HL-60 (cell line): ENCODE results near the gene COL25A1.

ENCODE experiments used
- DNase-seq, 2 experiments: peaks; one replicate each; pipeline ENCODE4 v3.0.0-alpha.2; 2010 to 2020; ENCODE audit warnings: low read depth in 1 of 2, low spot score in 1 of 2
- H3K27ac ChIP-seq: fragments of 250-450 bp; sonication (Bioruptor Pico); replicated peaks from 2 replicates; pipeline ENCODE4 v1.5.1; 2020; ENCODE audit warnings: mild to moderate bottlenecking, moderate library complexity
- H3K27me3 ChIP-seq: fragments of 250-450 bp; sonication (Bioruptor Pico); 2 replicates; pipeline ENCODE4 v1.5.1; 2021; ENCODE audit warnings: mild to moderate bottlenecking, moderate library complexity; ENCODE audit not compliant: insufficient read depth, poor library complexity, severe bottlenecking
- H3K4me3 ChIP-seq: replicated peaks from 2 replicates; pipeline ENCODE4 v1.5.1; 2011; ENCODE audit warnings: mild to moderate bottlenecking, control low read depth, low read length; ENCODE audit not compliant: insufficient read depth
- GABPA ChIP-seq: IDR thresholded peaks from 2 replicates; pipeline ENCODE4 v1.6.1; 2012; ENCODE audit warnings: low read depth
- POLR2AphosphoS5 ChIP-seq: IDR thresholded peaks from 2 replicates; pipeline ENCODE4 v1.6.1; 2012; ENCODE audit warnings: low read depth
- SPI1 ChIP-seq: IDR thresholded peaks from 2 replicates; pipeline ENCODE4 v1.6.1; 2012; ENCODE audit warnings: low read depth, mild to moderate bottlenecking, borderline replicate concordance
- TF ChIP-seq, protein P1 (sequence below): IDR thresholded peaks from 2 replicates; pipeline ENCODE4 v1.6.1; 2012; ENCODE audit warnings: low read depth; ENCODE audit not compliant: insufficient replicate concordance
- TF ChIP-seq, protein P2 (sequence below): IDR thresholded peaks from one replicate; pipeline ENCODE4 v1.5.1; 2011; ENCODE audit warnings: low read length, control low read depth, inconsistent platforms; ENCODE audit not compliant: insufficient read depth

Gene COL25A1

DNA sequence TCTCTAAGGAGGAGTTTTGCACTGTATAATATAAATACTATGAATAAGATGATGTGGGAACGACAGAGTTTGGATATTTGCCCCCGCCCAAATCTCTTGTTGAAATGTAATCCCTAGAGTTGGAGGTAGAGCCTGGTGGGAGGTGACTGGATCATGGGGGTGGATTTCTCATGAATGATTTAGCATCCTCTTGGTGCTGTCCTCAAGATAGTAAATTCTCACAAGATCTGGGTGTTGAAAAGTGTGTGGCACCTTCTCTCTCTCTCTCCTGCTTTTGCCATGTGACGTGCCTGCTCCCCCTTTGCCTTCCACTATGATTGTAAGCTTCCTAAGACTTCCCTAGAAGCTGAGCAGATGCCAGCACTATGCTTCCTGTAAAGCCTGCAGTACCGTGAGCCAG, 298.0 kb downstream of the COL25A1 start:
- TF ChIP-seq SPI1 = no peak
- no peak for TF ChIP-seq GABPA
- TF ChIP-seq, protein P1, sequence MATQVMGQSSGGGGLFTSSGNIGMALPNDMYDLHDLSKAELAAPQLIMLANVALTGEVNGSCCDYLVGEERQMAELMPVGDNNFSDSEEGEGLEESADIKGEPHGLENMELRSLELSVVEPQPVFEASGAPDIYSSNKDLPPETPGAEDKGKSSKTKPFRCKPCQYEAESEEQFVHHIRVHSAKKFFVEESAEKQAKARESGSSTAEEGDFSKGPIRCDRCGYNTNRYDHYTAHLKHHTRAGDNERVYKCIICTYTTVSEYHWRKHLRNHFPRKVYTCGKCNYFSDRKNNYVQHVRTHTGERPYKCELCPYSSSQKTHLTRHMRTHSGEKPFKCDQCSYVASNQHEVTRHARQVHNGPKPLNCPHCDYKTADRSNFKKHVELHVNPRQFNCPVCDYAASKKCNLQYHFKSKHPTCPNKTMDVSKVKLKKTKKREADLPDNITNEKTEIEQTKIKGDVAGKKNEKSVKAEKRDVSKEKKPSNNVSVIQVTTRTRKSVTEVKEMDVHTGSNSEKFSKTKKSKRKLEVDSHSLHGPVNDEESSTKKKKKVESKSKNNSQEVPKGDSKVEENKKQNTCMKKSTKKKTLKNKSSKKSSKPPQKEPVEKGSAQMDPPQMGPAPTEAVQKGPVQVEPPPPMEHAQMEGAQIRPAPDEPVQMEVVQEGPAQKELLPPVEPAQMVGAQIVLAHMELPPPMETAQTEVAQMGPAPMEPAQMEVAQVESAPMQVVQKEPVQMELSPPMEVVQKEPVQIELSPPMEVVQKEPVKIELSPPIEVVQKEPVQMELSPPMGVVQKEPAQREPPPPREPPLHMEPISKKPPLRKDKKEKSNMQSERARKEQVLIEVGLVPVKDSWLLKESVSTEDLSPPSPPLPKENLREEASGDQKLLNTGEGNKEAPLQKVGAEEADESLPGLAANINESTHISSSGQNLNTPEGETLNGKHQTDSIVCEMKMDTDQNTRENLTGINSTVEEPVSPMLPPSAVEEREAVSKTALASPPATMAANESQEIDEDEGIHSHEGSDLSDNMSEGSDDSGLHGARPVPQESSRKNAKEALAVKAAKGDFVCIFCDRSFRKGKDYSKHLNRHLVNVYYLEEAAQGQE = no peak
- no peak for TF ChIP-seq POLR2AphosphoS5
- TF ChIP-seq, protein P2, sequence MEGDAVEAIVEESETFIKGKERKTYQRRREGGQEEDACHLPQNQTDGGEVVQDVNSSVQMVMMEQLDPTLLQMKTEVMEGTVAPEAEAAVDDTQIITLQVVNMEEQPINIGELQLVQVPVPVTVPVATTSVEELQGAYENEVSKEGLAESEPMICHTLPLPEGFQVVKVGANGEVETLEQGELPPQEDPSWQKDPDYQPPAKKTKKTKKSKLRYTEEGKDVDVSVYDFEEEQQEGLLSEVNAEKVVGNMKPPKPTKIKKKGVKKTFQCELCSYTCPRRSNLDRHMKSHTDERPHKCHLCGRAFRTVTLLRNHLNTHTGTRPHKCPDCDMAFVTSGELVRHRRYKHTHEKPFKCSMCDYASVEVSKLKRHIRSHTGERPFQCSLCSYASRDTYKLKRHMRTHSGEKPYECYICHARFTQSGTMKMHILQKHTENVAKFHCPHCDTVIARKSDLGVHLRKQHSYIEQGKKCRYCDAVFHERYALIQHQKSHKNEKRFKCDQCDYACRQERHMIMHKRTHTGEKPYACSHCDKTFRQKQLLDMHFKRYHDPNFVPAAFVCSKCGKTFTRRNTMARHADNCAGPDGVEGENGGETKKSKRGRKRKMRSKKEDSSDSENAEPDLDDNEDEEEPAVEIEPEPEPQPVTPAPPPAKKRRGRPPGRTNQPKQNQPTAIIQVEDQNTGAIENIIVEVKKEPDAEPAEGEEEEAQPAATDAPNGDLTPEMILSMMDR = no peak
- Histone ChIP-seq H3K27ac (no peak overlapping the region), H3K27me3 (no peaks in the 10 kb centered on the region), H3K4me3 (no peak overlapping the region)
- DNase-seq = no peak

DNA sequence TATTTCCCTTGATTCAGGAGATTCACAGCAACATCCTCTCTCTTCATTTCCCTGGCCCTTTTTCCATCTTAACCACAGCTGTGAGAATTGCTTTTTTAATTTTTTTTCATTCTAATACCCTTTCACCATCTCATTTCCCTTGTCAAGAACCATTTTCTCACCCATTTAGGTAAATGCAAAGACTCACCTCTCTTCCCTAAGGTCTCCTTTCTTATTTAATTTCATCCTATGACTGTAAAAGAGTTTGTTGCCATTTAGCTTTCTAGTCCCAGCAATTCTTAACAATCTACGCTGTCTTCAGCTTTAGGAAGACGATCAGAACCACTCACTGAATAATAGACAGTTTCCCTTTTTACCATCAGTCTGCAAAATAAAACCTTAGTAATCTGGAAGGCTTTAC, 298.5 kb downstream of the COL25A1 start:
- Histone ChIP-seq H3K27me3 (no peaks in the 10 kb centered on the region), H3K27ac (no peak overlapping the region), H3K4me3 (no peak overlapping the region)
- TF ChIP-seq, protein P1 = no peak
- TF ChIP-seq POLR2AphosphoS5 (no peak), GABPA (no peak), SPI1 (no peak)
- TF ChIP-seq, protein P2 = no peak
- DNase-seq = no peak

DNA sequence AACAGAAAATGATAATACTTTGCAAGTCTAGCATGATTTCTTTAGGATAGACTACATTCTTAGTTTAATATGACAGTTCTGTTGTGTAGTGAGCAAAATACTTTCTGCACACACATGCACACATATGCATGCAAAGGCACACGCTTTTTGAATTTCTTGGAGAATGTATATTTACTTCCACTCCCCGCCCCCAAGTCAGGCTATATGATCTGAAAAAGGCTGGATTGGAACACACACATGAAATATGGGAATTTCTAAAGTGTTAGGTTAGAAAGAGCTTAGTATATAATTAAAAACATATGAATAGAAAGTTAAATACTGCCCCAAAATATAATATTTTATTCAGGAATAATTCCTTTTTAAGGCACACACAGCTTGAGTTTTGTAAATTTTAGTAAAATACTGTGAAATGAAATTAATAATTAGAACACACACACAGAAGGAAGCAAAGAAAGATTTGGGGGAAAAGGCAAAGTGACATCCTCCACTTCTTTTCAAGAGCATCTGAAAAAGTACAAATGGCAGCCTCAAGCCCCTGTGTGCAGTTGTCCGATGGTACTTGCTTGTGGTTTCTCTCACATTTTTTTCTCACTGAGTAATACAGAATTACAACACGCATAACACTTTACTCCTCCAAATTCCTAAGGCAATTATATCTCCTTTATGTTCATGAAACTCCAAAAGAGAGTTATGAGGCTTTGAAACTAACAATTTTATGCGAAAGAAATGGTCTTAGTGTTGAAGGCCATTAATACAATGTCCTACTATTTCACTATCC, 310.7 kb downstream of the COL25A1 start:
- no peak for DNase-seq
- no peak overlapping the region for H3K4me3 ChIP-seq
- TF ChIP-seq, protein P2 = no peak
- TF ChIP-seq GABPA (no peak), POLR2AphosphoS5 (no peak), SPI1 (no peak)
- TF ChIP-seq, protein P1 = no peak
- H3K27ac ChIP-seq = no peak overlapping the region
- H3K27me3 ChIP-seq = no peaks in the 10 kb centered on the region
